GM12878 (cell line): Measurements from ENCODE around the gene CKAP5. TPM values are rescaled to one million over a fixed set of nuclear protein-coding genes. Genes with fewer than 3 reads are reported as not detected.

Experiments
- ATAC-seq: fragments of 200-7000 bp; cut with Tn5 transposase; 3 replicates; pipeline ENCODE4 v1.9.1; 2020; ENCODE audit warnings: mild to moderate bottlenecking, moderate library complexity
- BruUV-seq: library from RNA; stranded (reverse); fragments of 400-500 nt; replicated peaks from 2 replicates; lab custom pipeline; 2021; lab: Mats Ljungman, UMichigan
- CTCF ChIA-PET: fragments of 300-600 bp; sonication (Branson Sonifier 250); formaldehyde crosslinking; extraction: SDS; loops from one replicate; lab custom pipeline; 2021; ENCODE audit warnings: inconsistent platforms; lab: Yijun Ruan, JAX
- POLR2A ChIA-PET: fragments of 350-600 bp; formaldehyde crosslinking; extraction: SDS; loops from one replicate; lab custom pipeline; 2021; ENCODE audit warnings: inconsistent platforms; lab: Charles Lee
- RAD21 ChIA-PET: fragments of 300-600 bp; sonication (Branson Sonifier 250); formaldehyde crosslinking; loops from one replicate; lab custom pipeline; 2023; ENCODE audit warnings: antibody characterized with exemption; ENCODE audit not compliant: unreplicated experiment; lab: Charles Lee
- SMC1A ChIA-PET: fragments of 300-600 bp; sonication (Branson Sonifier 250); formaldehyde crosslinking; loops from one replicate; lab custom pipeline; 2023; ENCODE audit not compliant: unreplicated experiment, uncharacterized antibody; lab: Charles Lee
- DNase-seq: peaks from one replicate; pipeline ENCODE4 v3.0.0-alpha.2; 2011; ENCODE audit warnings: low read depth, low spot score
- FAIRE-seq: peaks from 3 replicates; lab custom pipeline; 2011; peaks lifted over from hg19 to GRCh38; lab: Jason Lieb, UNC
- H2AFZ ChIP-seq: 2 replicates; pipeline ENCODE4 v1.6.0; 2011; ENCODE audit warnings: low read depth, low read length, control low read depth; ENCODE audit not compliant: control insufficient read depth
- H3K27ac ChIP-seq: 2 replicates; pipeline ENCODE4 v1.5.1; 2011; ENCODE audit warnings: control low read depth; ENCODE audit not compliant: control insufficient read depth, insufficient read depth
- H3K27me3 ChIP-seq, 2 experiments: replicated peaks in 1 of 2; 2 replicates each; pipeline versions ENCODE4 v1.6.0 to v1.6.1; 2011; ENCODE audit warnings: low read length in 1 of 2; ENCODE audit not compliant: control insufficient read depth in 2 of 2, insufficient read depth in 2 of 2
- H3K36me3 ChIP-seq, 2 experiments: 2 replicates each; pipeline ENCODE4 v1.5.1; 2011; ENCODE audit warnings: low read length in 1 of 2; ENCODE audit not compliant: control insufficient read depth in 2 of 2, insufficient read depth in 2 of 2
- H3K4me1 ChIP-seq: 2 replicates; pipeline ENCODE4 v1.6.1; 2011; ENCODE audit warnings: mild to moderate bottlenecking, low read length, moderate library complexity, mixed read lengths; ENCODE audit not compliant: control insufficient read depth, insufficient read depth
- H3K4me2 ChIP-seq: 2 replicates; pipeline ENCODE4 v1.6.0; 2011; ENCODE audit warnings: control low read depth; ENCODE audit not compliant: control insufficient read depth, insufficient read depth
- H3K4me3 ChIP-seq: fragments of 200-600 bp; sonication (generic); 2 replicates; pipeline ENCODE4 v1.5.1; 2016
- H3K79me2 ChIP-seq: 2 replicates; pipeline ENCODE4 v1.6.0; 2011; ENCODE audit warnings: low read length; ENCODE audit not compliant: control insufficient read depth, insufficient read depth
- H3K9ac ChIP-seq: 2 replicates; pipeline ENCODE4 v1.8.0; 2011; ENCODE audit warnings: low read length, control low read depth, mixed read lengths; ENCODE audit not compliant: control insufficient read depth, insufficient read depth
- H3K9me3 ChIP-seq: replicated peaks from 3 replicates; pipeline ENCODE4 v1.5.1; 2011; ENCODE audit warnings: mild to moderate bottlenecking, low read length; ENCODE audit not compliant: control insufficient read depth, insufficient read depth
- H4K20me1 ChIP-seq: 2 replicates; pipeline ENCODE4 v1.6.0; 2011; ENCODE audit not compliant: control insufficient read depth, insufficient read depth
- CHD4 ChIP-seq: fragments of 200-600 bp; sonication (generic); IDR thresholded peaks from 2 replicates; pipeline ENCODE4 v1.6.1; 2016; ENCODE audit warnings: mild to moderate bottlenecking
- EP300 ChIP-seq, 2 experiments: fragments of 150-350 bp in 1 of 2; IDR thresholded peaks; 2 replicates each; pipeline ENCODE4 v1.6.1; 2011 to 2012; ENCODE audit warnings: low read depth in 2 of 2, low read length in 2 of 2, borderline replicate concordance in 1 of 2, improper control_type of control experiment in 1 of 2, inconsistent platforms in 1 of 2; ENCODE audit not compliant: control insufficient read depth in 1 of 2
- GABPA ChIP-seq: IDR thresholded peaks from 2 replicates; pipeline ENCODE4 v1.6.1; 2014; ENCODE audit warnings: antibody characterized with exemption, low read depth, mild to moderate bottlenecking, inconsistent platforms
- GATAD2B ChIP-seq: fragments of 450-650 bp; conservative IDR thresholded peaks from 2 replicates; pipeline ENCODE4 v1.6.1; 2017; ENCODE audit warnings: low read depth, mild to moderate bottlenecking, moderate library complexity
- KDM1A ChIP-seq: fragments of 200-600 bp; sonication (generic); IDR thresholded peaks from 2 replicates; pipeline ENCODE4 v1.6.1; 2016; ENCODE audit warnings: borderline replicate concordance
- MTA2 ChIP-seq: fragments of 450-650 bp; IDR thresholded peaks from 2 replicates; pipeline ENCODE4 v1.6.1; 2016; ENCODE audit warnings: low read depth, mild to moderate bottlenecking, moderate library complexity
- MYB ChIP-seq: fragments of 150-350 bp; IDR thresholded peaks from 2 replicates; pipeline ENCODE4 v1.6.1; 2014; ENCODE audit warnings: mild to moderate bottlenecking, low read depth, low read length, borderline replicate concordance
- PAX8 ChIP-seq: fragments of 450-650 bp; IDR thresholded peaks from 2 replicates; pipeline ENCODE4 v1.6.1; 2017; ENCODE audit warnings: mild to moderate bottlenecking, moderate library complexity
- REST ChIP-seq: IDR thresholded peaks from 2 replicates; pipeline ENCODE4 v1.6.1; 2012; ENCODE audit warnings: mild to moderate bottlenecking, low read depth, low read length
- SKIL ChIP-seq: fragments of 450-650 bp; IDR thresholded peaks from 2 replicates; pipeline ENCODE4 v1.6.1; 2017; ENCODE audit warnings: mild to moderate bottlenecking, low read depth, inconsistent platforms; ENCODE audit not compliant: poor library complexity, severe bottlenecking
- SUPT20H ChIP-seq: IDR thresholded peaks from 2 replicates; pipeline ENCODE4 v1.6.1; 2011; ENCODE audit warnings: low read depth, mild to moderate bottlenecking, low read length, moderate library complexity, borderline replicate concordance; ENCODE audit not compliant: control insufficient read depth
- TCF3 ChIP-seq: IDR thresholded peaks from 2 replicates; pipeline ENCODE4 v1.6.1; 2012; ENCODE audit warnings: low read depth, mild to moderate bottlenecking, low read length, borderline replicate concordance; ENCODE audit not compliant: insufficient read depth
- WGBS: methylation state at CpG from one replicate; pipeline ENCODE4 v1.1.6; 2016; ENCODE audit warnings: low lambda C conversion rate; ENCODE audit not compliant: insufficient replicate concordance, insufficient coverage; ENCODE audit errors: missing lambda C conversion rate; 5-methylcytosine and 5-hydroxymethylcytosine counted together
- in situ Hi-C: fragments of 300-500 bp; cut with MboI; formaldehyde crosslinking; loops from 9 replicates; pipeline ENCODE4 v1.14.3; 2018; ENCODE audit warnings: mixed read lengths
- intact Hi-C: fragments of 100-400 bp; cut with micrococcal nuclease; formaldehyde crosslinking; loops from one replicate; pipeline ENCODE4 v1.14.2; 2022; ENCODE audit not compliant: unreplicated experiment
- polyA plus RNA-seq, 11 experiments: library from polyadenylated mRNA; depleted of rRNA in 4 of 11; unstranded in 6 of 11; stranded (reverse) in 5 of 11; fragments of >200 nt; fragmentation: Nextera tagmentation in 4 of 11; fragmentation: Illumina TruSeq in 1 of 11; extraction: Ambion mirVana in 4 of 11; extraction: Trizol in 1 of 11; gene quantifications; 1 replicate in 1 of 11; 2 replicates in 10 of 11; pipeline versions ENCODE4 v1.2.1 to v1.2.3, GENCODE V29; 2011 to 2016; ENCODE audit warnings: inconsistent platforms in 2 of 11, missing spikeins in 2 of 11, low read depth in 1 of 11
- total RNA-seq, 4 experiments: library from RNA; depleted of rRNA in 3 of 4; stranded (reverse); fragments of >200 nt in 3 of 4; fragmentation: Illumina TruSeq in 1 of 4; extraction: Trizol in 1 of 4; gene quantifications; 2 replicates each; pipeline versions ENCODE4 v1.2.1 to v1.2.3, GENCODE V29; 2013 to 2021
- TF ChIP-seq, protein P1 (sequence below): fragments of 450-650 bp; IDR thresholded peaks from 2 replicates; pipeline ENCODE4 v1.6.1; 2016; ENCODE audit warnings: mild to moderate bottlenecking, moderate library complexity, borderline replicate concordance

Gene CKAP5
- total and polyA plus RNA-seq, 10 of the 15 experiments (the other 5 are each of a cell fraction or from before 2014, with no cell fraction given), result 20.1 to 161 (median 79.8) TPM

GRCh38 chr11:46838501-46838900 lies 7.6 kb downstream of the CKAP5 start:
- intact Hi-C loops, result no loop called here
- DNase-seq, result no peak
- no peaks in the 10 kb centered on the region for H3K27me3 ChIP-seq
- H3K4me2 ChIP-seq, result no peak overlapping the region
- H2AFZ ChIP-seq, result no peak overlapping the region
- BruUV-seq, result no TSS peak
- no peak overlapping the region for H3K4me3 ChIP-seq
- SMC1A ChIA-PET, result no interaction called here
- CTCF ChIA-PET, result no interaction called here
- no peak for ATAC-seq
- H4K20me1 ChIP-seq, result no peaks in the 10 kb centered on the region
- H3K79me2 ChIP-seq, result peaks cover 88% of the 10 kb centered on the region
- no peaks in the 10 kb centered on the region for H3K4me1 ChIP-seq
- no peaks in the 10 kb centered on the region for H3K9me3 ChIP-seq
- WGBS, result 75% methylated on average over 5 of the region's 6 CpGs
- FAIRE-seq, result no peak
- RAD21 ChIA-PET, result no interaction called here
- TF ChIP-seq REST (no peak), CHD4 (no peak), TCF3 (no peak), SKIL (no peak), EP300 (IDR thresholded peaks at IDR 0.05; ENCODE audit: borderline replicate concordance in 1 of 2, control insufficient read depth in 1 of 2, low read depth in 2 of 2, low read length in 2 of 2) (no peak), MTA2 (no peak), KDM1A (no peak), PAX8 (no peak), SUPT20H (no peak), GABPA (no peak), GATAD2B (no peak), MYB (no peak)
- TF ChIP-seq, protein P1, sequence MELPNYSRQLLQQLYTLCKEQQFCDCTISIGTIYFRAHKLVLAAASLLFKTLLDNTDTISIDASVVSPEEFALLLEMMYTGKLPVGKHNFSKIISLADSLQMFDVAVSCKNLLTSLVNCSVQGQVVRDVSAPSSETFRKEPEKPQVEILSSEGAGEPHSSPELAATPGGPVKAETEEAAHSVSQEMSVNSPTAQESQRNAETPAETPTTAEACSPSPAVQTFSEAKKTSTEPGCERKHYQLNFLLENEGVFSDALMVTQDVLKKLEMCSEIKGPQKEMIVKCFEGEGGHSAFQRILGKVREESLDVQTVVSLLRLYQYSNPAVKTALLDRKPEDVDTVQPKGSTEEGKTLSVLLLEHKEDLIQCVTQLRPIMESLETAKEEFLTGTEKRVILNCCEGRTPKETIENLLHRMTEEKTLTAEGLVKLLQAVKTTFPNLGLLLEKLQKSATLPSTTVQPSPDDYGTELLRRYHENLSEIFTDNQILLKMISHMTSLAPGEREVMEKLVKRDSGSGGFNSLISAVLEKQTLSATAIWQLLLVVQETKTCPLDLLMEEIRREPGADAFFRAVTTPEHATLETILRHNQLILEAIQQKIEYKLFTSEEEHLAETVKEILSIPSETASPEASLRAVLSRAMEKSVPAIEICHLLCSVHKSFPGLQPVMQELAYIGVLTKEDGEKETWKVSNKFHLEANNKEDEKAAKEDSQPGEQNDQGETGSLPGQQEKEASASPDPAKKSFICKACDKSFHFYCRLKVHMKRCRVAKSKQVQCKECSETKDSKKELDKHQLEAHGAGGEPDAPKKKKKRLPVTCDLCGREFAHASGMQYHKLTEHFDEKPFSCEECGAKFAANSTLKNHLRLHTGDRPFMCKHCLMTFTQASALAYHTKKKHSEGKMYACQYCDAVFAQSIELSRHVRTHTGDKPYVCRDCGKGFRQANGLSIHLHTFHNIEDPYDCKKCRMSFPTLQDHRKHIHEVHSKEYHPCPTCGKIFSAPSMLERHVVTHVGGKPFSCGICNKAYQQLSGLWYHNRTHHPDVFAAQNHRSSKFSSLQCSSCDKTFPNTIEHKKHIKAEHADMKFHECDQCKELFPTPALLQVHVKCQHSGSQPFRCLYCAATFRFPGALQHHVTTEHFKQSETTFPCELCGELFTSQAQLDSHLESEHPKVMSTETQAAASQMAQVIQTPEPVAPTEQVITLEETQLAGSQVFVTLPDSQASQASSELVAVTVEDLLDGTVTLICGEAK, result no peak
- POLR2A ChIA-PET, result no interaction called here
- no peak overlapping the region for H3K27ac ChIP-seq
- no peaks in the 10 kb centered on the region; a peak in 1 of 4 replicates for H3K36me3 ChIP-seq
- in situ Hi-C loops, result no loop called here
- H3K9ac ChIP-seq, result no peak overlapping the region
